H9 (cell line): ENCODE results near the gene CEP164. TPM values are rescaled to one million over a fixed set of nuclear protein-coding genes. Genes with fewer than 3 reads are reported as not detected.

ENCODE experiments used
- DNase-seq: peaks from one replicate; pipeline ENCODE4 v3.0.0-alpha.2; 2017
- H2AFZ ChIP-seq: one replicate; pipeline ENCODE4 v1.6.1; 2013; ENCODE audit warnings: mild to moderate bottlenecking, low read length, control low read depth, moderate library complexity
- H2AK5ac ChIP-seq: 2 replicates; pipeline ENCODE4 v1.6.1; 2013; ENCODE audit warnings: low read length, control low read depth, mixed read lengths; ENCODE audit not compliant: insufficient read length
- H2BK120ac ChIP-seq: one replicate; pipeline ENCODE4 v1.6.1; 2013; ENCODE audit warnings: low read depth, mild to moderate bottlenecking, low read length, control low read depth, inconsistent platforms; ENCODE audit not compliant: poor library complexity, severe bottlenecking
- H2BK12ac ChIP-seq: 2 replicates; pipeline ENCODE4 v1.6.1; 2013; ENCODE audit warnings: low read length, control low read depth, mixed read lengths, low read depth; ENCODE audit not compliant: insufficient read length
- H2BK15ac ChIP-seq: 2 replicates; pipeline ENCODE4 v1.6.1; 2013; ENCODE audit warnings: low read depth, low read length, control low read depth
- H2BK20ac ChIP-seq: one replicate; pipeline ENCODE4 v1.6.1; 2013; ENCODE audit warnings: low read depth, mild to moderate bottlenecking, low read length, control low read depth, inconsistent platforms; ENCODE audit not compliant: poor library complexity, severe bottlenecking
- H2BK5ac ChIP-seq: 2 replicates; pipeline ENCODE4 v1.6.1; 2013; ENCODE audit warnings: low read length, control low read depth, mixed read lengths; ENCODE audit not compliant: insufficient read length
- H3K14ac ChIP-seq: 2 replicates; pipeline ENCODE4 v1.6.1; 2013; ENCODE audit warnings: low read length, control low read depth; ENCODE audit not compliant: insufficient read depth
- H3K18ac ChIP-seq: 2 replicates; pipeline ENCODE4 v1.6.1; 2013; ENCODE audit warnings: low read depth, mild to moderate bottlenecking, mixed read lengths, low read length, control low read depth; ENCODE audit not compliant: insufficient read length
- H3K23ac ChIP-seq: 2 replicates; pipeline ENCODE4 v1.6.1; 2013; ENCODE audit warnings: low read length, control low read depth, mixed read lengths, low read depth; ENCODE audit not compliant: insufficient read length
- H3K23me2 ChIP-seq: 2 replicates; pipeline ENCODE4 v1.6.1; 2013; ENCODE audit warnings: low read depth, mild to moderate bottlenecking, mixed read lengths, low read length, control low read depth; ENCODE audit not compliant: insufficient read length, poor library complexity, severe bottlenecking
- H3K27ac ChIP-seq: 2 replicates; pipeline ENCODE4 v1.5.1; 2013; ENCODE audit warnings: low read length, control low read depth, mixed read lengths, low read depth; ENCODE audit not compliant: insufficient read length
- H3K27me3 ChIP-seq: 2 replicates; pipeline ENCODE4 v1.6.1; 2013; ENCODE audit warnings: low read length, control low read depth, inconsistent platforms; ENCODE audit not compliant: insufficient read depth
- H3K4ac ChIP-seq: 2 replicates; pipeline ENCODE4 v1.6.1; 2013; ENCODE audit warnings: low read depth, mild to moderate bottlenecking, control low read depth, inconsistent platforms, low read length, moderate library complexity
- H3K4me1 ChIP-seq: 2 replicates; pipeline ENCODE4 v1.6.1; 2013; ENCODE audit warnings: low read length, control low read depth, inconsistent platforms; ENCODE audit not compliant: insufficient read depth
- H3K4me2 ChIP-seq: 2 replicates; pipeline ENCODE4 v1.6.1; 2013; ENCODE audit warnings: low read length, control low read depth, mixed read lengths; ENCODE audit not compliant: insufficient read length, insufficient read depth
- H3K56ac ChIP-seq: 2 replicates; pipeline ENCODE4 v1.6.1; 2013; ENCODE audit warnings: low read depth, mild to moderate bottlenecking, mixed read lengths, low read length, control low read depth; ENCODE audit not compliant: insufficient read length
- H3K79me1 ChIP-seq: 2 replicates; pipeline ENCODE4 v1.6.1; 2013; ENCODE audit warnings: low read depth, mild to moderate bottlenecking, moderate library complexity, low read length, control low read depth, inconsistent platforms; ENCODE audit not compliant: insufficient read depth, poor library complexity, severe bottlenecking
- H3K79me2 ChIP-seq: 2 replicates; pipeline ENCODE4 v1.6.1; 2013; ENCODE audit warnings: low read length, control low read depth, inconsistent platforms; ENCODE audit not compliant: insufficient read depth
- H3K9ac ChIP-seq: 2 replicates; pipeline ENCODE4 v1.6.1; 2013; ENCODE audit warnings: low read length, control low read depth, mixed read lengths; ENCODE audit not compliant: insufficient read length; ENCODE audit errors: extremely low read depth
- H3K9me3 ChIP-seq: one replicate; pipeline ENCODE4 v1.6.1; 2013; ENCODE audit warnings: low read depth, low read length, inconsistent platforms; ENCODE audit not compliant: control insufficient read depth
- H3T11ph ChIP-seq: one replicate; pipeline ENCODE4 v1.6.1; 2013; ENCODE audit warnings: mild to moderate bottlenecking, low read length, control low read depth, inconsistent platforms
- H4K20me1 ChIP-seq: one replicate; pipeline ENCODE4 v1.6.1; 2013; ENCODE audit not compliant: control insufficient read depth, insufficient read length, insufficient read depth
- H4K5ac ChIP-seq: 2 replicates; pipeline ENCODE4 v1.6.1; 2013; ENCODE audit warnings: low read depth, mild to moderate bottlenecking, mixed read lengths, low read length, control low read depth; ENCODE audit not compliant: insufficient read length
- H4K8ac ChIP-seq: replicated peaks from 2 replicates; pipeline ENCODE4 v1.6.1; 2013; ENCODE audit warnings: low read length, control low read depth, mixed read lengths, low read depth; ENCODE audit not compliant: insufficient read length
- H4K91ac ChIP-seq: 2 replicates; pipeline ENCODE4 v1.6.1; 2013; ENCODE audit warnings: low read depth, mild to moderate bottlenecking, moderate library complexity, mixed read lengths, low read length, control low read depth; ENCODE audit not compliant: insufficient read length
- H3K27ac Mint-ChIP-seq, 3 experiments: 2 replicates in 2 of 3; 3 replicates in 1 of 3; pipeline ENCODE4 v1.8.0; 2020 to 2021; ENCODE audit warnings: mixed read lengths in 3 of 3, mild to moderate bottlenecking in 1 of 3, moderate library complexity in 1 of 3
- H3K27me3 Mint-ChIP-seq: 2 replicates; pipeline ENCODE4 v1.8.0; 2021; ENCODE audit warnings: low read depth, mild to moderate bottlenecking, moderate library complexity, mixed read lengths
- H3K36me3 Mint-ChIP-seq, 3 experiments: 2 replicates in 2 of 3; 3 replicates in 1 of 3; pipeline ENCODE4 v1.8.0; 2020 to 2021; ENCODE audit warnings: low read depth in 3 of 3, mixed read lengths in 3 of 3; ENCODE audit not compliant: insufficient read depth in 1 of 3
- H3K4me1 Mint-ChIP-seq, 2 experiments: 2 replicates each; pipeline ENCODE4 v1.8.0; 2020; ENCODE audit warnings: mixed read lengths in 2 of 2
- H3K4me3 Mint-ChIP-seq, 2 experiments: 2 replicates in 1 of 2; 3 replicates in 1 of 2; pipeline ENCODE4 v1.8.0; 2020 to 2021; ENCODE audit warnings: mild to moderate bottlenecking in 2 of 2, mixed read lengths in 2 of 2, moderate library complexity in 1 of 2
- H3K9me3 Mint-ChIP-seq, 2 experiments: 2 replicates in 1 of 2; 3 replicates in 1 of 2; pipeline ENCODE4 v1.8.0; 2020; ENCODE audit warnings: mild to moderate bottlenecking in 2 of 2, mixed read lengths in 2 of 2, moderate library complexity in 1 of 2
- CTCF ChIP-seq: fragments of 200-600 bp; sonication (generic); conservative IDR thresholded peaks from 3 replicates; pipeline ENCODE4 v1.8.0; 2021; ENCODE audit warnings: antibody characterized with exemption, mild to moderate bottlenecking
- WGBS: extraction: QIAGEN DNeasy Blood & Tissue Kit; methylation state at CpG from one replicate; pipeline ENCODE4 v1.1.7; 2013; ENCODE audit warnings: missing lambda C conversion rate, low lambda C conversion rate, mixed read lengths; ENCODE audit not compliant: insufficient read length; ENCODE audit errors: extremely low coverage; 5-methylcytosine and 5-hydroxymethylcytosine counted together
- total RNA-seq: library from RNA; stranded (reverse); gene quantifications from 2 replicates; pipeline ENCODE4 v1.2.1, GENCODE V29; 2021

Gene CEP164
- total RNA-seq, 1 experiment from 2014 or later, result 24.9 TPM

DNA sequence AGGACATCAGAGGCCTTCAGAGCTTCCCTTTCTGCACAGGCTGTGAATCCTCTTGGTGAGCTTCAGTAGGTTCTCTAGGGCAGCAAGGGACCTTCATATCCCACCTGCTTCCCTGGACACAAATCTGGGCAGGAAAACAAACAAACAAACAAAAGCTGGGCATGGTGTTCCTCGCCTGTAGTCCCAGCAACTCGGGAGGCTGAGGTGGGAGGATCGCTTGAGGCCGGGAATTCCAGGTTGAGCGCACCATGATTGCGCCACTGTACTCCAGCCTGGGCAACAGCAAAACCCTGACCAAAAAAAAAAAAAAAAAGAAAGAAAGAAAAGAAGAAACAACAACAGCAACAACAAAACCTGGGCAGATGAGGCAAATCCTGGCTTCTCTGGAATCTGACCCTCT is 92.9 kb downstream of the CEP164 start:
- Histone ChIP-seq H2BK12ac (no peak overlapping the region), H3K14ac (no peak overlapping the region; the same call in 1 of the 2 replicates), H3K9me3 (no peaks in the 10 kb centered on the region), H4K5ac (no peak overlapping the region), H4K20me1 (no peaks in the 10 kb centered on the region), H2BK120ac (no peak overlapping the region), H3K56ac (no peak overlapping the region), H3K27me3 (no peaks in the 10 kb centered on the region), H3K23ac (no peak overlapping the region), H3T11ph (no peak overlapping the region), H2BK15ac (no peak overlapping the region), H4K91ac (no peak overlapping the region), H2BK5ac (no peak overlapping the region), H3K27ac (no peak overlapping the region), H3K9ac (no peak overlapping the region), H3K4me2 (no peak overlapping the region), H3K4ac (no peak overlapping the region), H3K18ac (no peak overlapping the region), H3K23me2 (no peaks in the 10 kb centered on the region), H2AFZ (no peak overlapping the region), H4K8ac (no peak overlapping the region), H3K79me1 (no peaks in the 10 kb centered on the region), H3K79me2 (no peaks in the 10 kb centered on the region), H3K4me1 (no peaks in the 10 kb centered on the region), H2BK20ac (no peak overlapping the region), H2AK5ac (no peak overlapping the region)
- DNase-seq, result no peak
- Mint-ChIP-seq H3K27ac (no peak overlapping the region; a peak in 1 of 7 replicates), H3K9me3 (no peaks in the 10 kb centered on the region), H3K36me3 (no peaks in the 10 kb centered on the region; a peak in 1 of 7 replicates), H3K4me1 (peaks cover 0 to 5% of the 10 kb centered on the region in 2 experiments; a peak in 2 of 4 replicates), H3K27me3 (peaks cover 16% of the 10 kb centered on the region), H3K4me3 (no peak overlapping the region)
- no CpG with 5 or more reads among the region's 6 CpGs for WGBS
- no peak for TF ChIP-seq CTCF
